MG63 (cell line): ENCODE data around the gene HOATZ. TPM values are rescaled to one million over a fixed set of nuclear protein-coding genes. Genes with fewer than 3 reads are reported as not detected.

Experiments used
- DNase-seq: peaks from one replicate; pipeline ENCODE4 v3.0.0-alpha.2; 2020
- H3K27me3 ChIP-seq: fragments of 250-450 bp; sonication (Bioruptor Pico); 2 replicates; pipeline ENCODE4 v1.5.1; 2020; ENCODE audit warnings: mild to moderate bottlenecking, moderate library complexity
- H3K36me3 ChIP-seq: fragments of 250-450 bp; sonication (Bioruptor Pico); 2 replicates; pipeline ENCODE4 v1.5.1; 2020; ENCODE audit warnings: mild to moderate bottlenecking, moderate library complexity
- H3K4me3 ChIP-seq: fragments of 250-450 bp; sonication (Bioruptor Pico); 2 replicates; pipeline ENCODE4 v1.5.1; 2020; ENCODE audit warnings: mild to moderate bottlenecking, moderate library complexity
- H3K9me3 ChIP-seq: fragments of 250-450 bp; sonication (Bioruptor Pico); 2 replicates; pipeline ENCODE4 v1.5.1; 2020; ENCODE audit warnings: mild to moderate bottlenecking, moderate library complexity
- total RNA-seq: library from RNA; depleted of rRNA; stranded (reverse); fragments of >200 nt; shearing (Covaris generic); gene quantifications from 2 replicates; pipeline ENCODE4 v1.2.3, GENCODE V29; 2014; ENCODE audit warnings: low replicate concordance; rRNA removed

The HOATZ gene
- total RNA-seq: not detected in 2 replicates

DNA sequence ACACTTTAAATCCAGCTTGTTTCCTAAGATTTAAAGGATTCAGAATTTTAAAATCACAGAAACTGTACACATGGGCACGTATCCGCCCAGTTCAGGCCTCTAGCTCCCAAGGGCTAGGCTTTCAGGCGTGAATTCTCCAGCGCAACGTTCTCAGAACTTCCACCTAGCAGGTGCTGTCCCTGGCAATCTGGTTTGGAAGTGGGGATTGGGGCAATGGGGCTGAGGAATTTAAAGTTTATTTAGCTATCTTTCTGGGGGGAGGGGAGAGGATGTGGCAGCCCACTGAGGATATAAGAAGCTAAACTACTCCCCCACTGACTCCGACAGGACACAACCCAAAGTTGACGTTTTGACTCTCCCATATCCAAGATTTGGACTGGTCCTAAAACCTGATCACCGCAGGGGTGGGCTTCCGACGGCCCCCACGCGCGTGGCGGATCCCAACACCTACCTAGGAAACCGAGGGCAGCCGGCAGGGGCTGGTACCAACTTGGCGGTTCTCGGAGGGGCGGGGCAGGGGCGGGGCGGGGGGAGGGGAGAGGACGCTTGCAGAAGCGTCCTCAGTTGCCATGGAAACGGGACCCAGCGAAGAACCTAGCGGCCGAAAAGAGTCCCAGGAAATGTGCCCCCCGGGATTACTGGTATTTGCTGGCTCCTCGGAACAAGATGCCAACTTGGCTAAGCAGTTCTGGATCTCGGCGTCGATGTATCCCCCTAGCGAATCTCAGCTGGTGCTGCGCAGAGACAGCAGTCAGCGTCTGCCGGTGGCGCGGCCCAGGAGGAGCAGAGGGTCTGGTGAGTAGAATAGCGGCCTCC, at the start of gene HOATZ:
TSS of gene HOATZ (plus strand) at position 563 of the 816 bp plus-strand sequence. CDS start at position 570, 7 bp downstream.
- DNase-seq: no peak
- H3K27me3 ChIP-seq: no peaks in the 10 kb centered on the region
- H3K36me3 ChIP-seq: no peaks in the 10 kb centered on the region
- H3K4me3 ChIP-seq: no peak within 1 kb of the TSS
- H3K9me3 ChIP-seq: no peaks in the 10 kb centered on the region

DNA sequence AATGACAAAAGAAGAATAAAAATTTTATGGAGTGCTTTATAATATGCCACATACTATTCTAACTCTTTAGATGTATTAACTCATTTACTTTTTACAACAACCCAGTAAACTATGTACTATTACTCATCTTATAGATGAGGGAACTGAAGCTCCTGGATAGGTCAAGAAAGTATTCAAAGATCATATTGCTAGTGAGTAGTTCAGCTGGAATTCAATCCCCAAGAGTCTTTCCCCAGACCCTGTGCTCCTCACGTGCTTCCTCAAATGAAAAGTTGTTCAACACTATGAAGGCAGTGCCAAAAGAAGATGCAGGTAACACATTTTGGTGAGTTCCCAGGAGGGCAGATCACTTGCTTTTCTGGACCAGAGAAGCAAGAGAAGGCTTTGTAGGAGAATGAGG, 49.2 kb upstream of the HOATZ start:
- Histone ChIP-seq H3K36me3 (no peaks in the 10 kb centered on the region), H3K4me3 (no peak overlapping the region), H3K27me3 (no peaks in the 10 kb centered on the region), H3K9me3 (peaks cover 6% of the 10 kb centered on the region; the same call in 1 of the 2 replicates)
- DNase-seq: no peak

DNA sequence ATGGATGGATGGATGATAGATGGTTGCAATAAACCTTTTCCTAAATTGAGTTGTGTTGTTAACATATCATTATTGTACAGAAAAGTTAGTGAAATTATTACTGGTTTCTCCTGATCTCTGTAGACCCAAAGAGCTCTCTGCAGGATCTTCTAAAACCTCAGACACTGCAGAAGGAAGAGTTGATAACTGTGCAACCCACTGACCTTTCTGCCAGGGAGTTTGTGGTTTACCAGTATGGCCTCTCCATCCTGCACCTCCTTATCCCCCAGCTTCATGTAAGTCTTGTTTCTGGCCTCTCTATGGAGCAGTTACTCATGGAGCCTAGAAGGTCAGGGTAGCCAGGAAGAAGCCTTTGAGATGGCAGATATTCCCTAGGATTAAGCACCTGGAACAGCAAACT, 48.0 kb upstream of the HOATZ start:
- no peak for DNase-seq
- H3K27me3 ChIP-seq: no peaks in the 10 kb centered on the region
- no peak overlapping the region for H3K4me3 ChIP-seq
- H3K36me3 ChIP-seq: no peaks in the 10 kb centered on the region
- H3K9me3 ChIP-seq: peaks cover 6% of the 10 kb centered on the region; the same call in 1 of the 2 replicates

- no peaks in the 10 kb centered on the region for H3K36me3 ChIP-seq
- H3K4me3 ChIP-seq: no peak overlapping the region
- no peaks in the 10 kb centered on the region for H3K27me3 ChIP-seq
- H3K9me3 ChIP-seq: peaks cover 6% of the 10 kb centered on the region; the same call in 1 of the 2 replicates
- DNase-seq: no peak
Observed at GRCh38 chr11:111469200-111469599, 45.4 kb upstream of the HOATZ start.

DNA sequence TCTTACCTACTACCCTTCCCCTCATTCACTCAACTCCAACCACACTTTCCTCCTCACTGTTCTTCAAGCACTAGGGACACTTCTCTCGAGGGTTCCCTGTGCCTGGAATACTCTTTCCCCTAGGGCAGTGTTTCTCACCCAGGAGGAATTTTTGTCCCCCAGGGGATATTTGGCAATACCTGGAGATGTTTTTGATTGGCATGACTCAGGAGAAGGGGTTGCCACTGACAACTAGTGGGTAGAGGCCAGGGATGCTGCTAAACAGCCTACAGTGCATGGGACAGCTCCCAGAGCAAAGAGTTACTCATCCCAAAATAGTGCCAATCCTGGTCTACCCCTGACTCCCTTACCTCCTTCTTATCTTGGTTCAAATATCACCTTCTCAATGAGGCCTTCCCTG, 42.4 kb upstream of the HOATZ start:
- H3K36me3 ChIP-seq: no peaks in the 10 kb centered on the region
- H3K4me3 ChIP-seq: no peak overlapping the region
- no peaks in the 10 kb centered on the region; the same call in 1 of the 2 replicates for H3K27me3 ChIP-seq
- peaks cover 2% of the 10 kb centered on the region; the same call in 1 of the 2 replicates for H3K9me3 ChIP-seq
- DNase-seq: no peak

DNA sequence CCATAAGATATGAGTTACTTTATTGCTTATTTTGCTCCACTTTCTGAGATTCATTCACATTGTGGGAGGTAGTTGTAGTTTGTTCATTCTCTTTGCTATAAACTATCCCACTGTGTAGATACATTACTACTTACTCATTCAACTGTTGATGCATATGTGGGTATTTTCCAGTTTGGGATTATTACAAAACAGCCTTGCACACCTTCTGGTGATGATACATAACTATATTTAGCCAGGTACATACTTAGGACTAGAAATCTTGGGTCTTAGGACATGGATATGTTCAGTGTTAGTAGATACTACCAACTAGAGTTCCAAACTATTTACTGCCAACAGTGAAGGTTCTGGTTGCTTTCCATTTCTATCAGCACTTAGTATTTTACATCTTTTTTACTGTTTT, 40.1 kb upstream of the HOATZ start:
- Histone ChIP-seq H3K27me3 (no peaks in the 10 kb centered on the region; the same call in none of the 2 replicates), H3K36me3 (no peaks in the 10 kb centered on the region), H3K9me3 (peaks cover 6% of the 10 kb centered on the region; the same call in 1 of the 2 replicates), H3K4me3 (no peak overlapping the region)
- DNase-seq: no peak

DNA sequence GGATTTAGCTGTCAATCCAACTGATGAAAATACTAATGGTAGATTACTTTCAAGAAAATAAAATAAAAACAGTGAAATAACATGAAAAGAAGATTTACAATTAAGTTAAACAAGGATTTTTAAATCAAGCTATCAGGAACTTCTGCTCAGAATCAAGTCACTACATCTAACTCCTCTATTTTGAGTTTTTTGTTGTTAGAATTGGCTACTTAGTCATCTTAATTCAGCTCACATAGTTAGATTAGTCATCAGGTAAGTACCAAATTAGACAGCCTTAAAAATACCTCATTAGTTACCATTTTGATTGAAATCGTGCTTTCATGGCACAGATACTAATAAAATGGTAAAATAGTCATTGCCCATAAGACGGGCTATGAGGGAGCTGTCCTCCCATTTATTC, 38.2 kb upstream of the HOATZ start:
- Histone ChIP-seq H3K9me3 (peaks cover 6% of the 10 kb centered on the region), H3K27me3 (no peaks in the 10 kb centered on the region; the same call in none of the 2 replicates), H3K36me3 (no peaks in the 10 kb centered on the region), H3K4me3 (no peak overlapping the region)
- no peak for DNase-seq

- Histone ChIP-seq H3K36me3 (no peaks in the 10 kb centered on the region), H3K4me3 (no peak overlapping the region), H3K9me3 (peaks cover 6% of the 10 kb centered on the region), H3K27me3 (no peaks in the 10 kb centered on the region; the same call in none of the 2 replicates)
- no peak for DNase-seq
Observed at GRCh38 chr11:111476956-111477355, 37.6 kb upstream of the HOATZ start.

GRCh38 chr11:111477898-111478297, 36.7 kb upstream of the HOATZ start:
- no peak for DNase-seq
- Histone ChIP-seq H3K9me3 (peaks cover 6% of the 10 kb centered on the region), H3K36me3 (no peaks in the 10 kb centered on the region), H3K27me3 (no peaks in the 10 kb centered on the region; the same call in none of the 2 replicates), H3K4me3 (no peak overlapping the region)

DNA sequence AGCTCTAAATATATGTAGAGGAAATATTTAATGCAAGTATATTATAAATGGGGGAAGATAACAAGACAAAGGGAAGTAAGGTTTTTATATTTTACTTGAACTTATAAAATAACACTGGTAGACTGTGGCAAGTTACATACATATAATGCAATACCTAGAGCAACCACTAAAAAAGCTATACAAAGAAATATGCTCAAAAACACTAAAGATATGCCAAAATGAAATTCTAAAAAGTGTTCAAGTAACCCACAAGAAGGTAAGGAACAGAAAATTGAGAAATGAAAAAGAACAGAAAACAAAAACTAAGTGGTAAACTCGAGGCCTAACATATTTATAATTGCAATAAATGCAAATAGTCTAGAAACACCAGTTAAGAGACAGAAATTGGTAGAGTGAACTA, 34.9 kb upstream of the HOATZ start:
- no peak for DNase-seq
- no peaks in the 10 kb centered on the region; the same call in none of the 2 replicates for H3K27me3 ChIP-seq
- peaks cover 8% of the 10 kb centered on the region for H3K9me3 ChIP-seq
- no peak overlapping the region for H3K4me3 ChIP-seq
- no peaks in the 10 kb centered on the region for H3K36me3 ChIP-seq

GRCh38 chr11:111483431-111483830, 31.1 kb upstream of the HOATZ start:
- no peak overlapping the region for H3K4me3 ChIP-seq
- H3K36me3 ChIP-seq: no peaks in the 10 kb centered on the region
- DNase-seq: no peak
- H3K9me3 ChIP-seq: peaks cover 11% of the 10 kb centered on the region
- no peaks in the 10 kb centered on the region; the same call in 1 of the 2 replicates for H3K27me3 ChIP-seq

- DNase-seq: no peak
- Histone ChIP-seq H3K36me3 (no peaks in the 10 kb centered on the region), H3K27me3 (no peaks in the 10 kb centered on the region), H3K4me3 (no peak overlapping the region), H3K9me3 (peaks cover 6% of the 10 kb centered on the region)
Observed at GRCh38 chr11:111490496-111490895, 24.1 kb upstream of the HOATZ start.

- H3K4me3 ChIP-seq: no peak overlapping the region
- no peak for DNase-seq
- H3K36me3 ChIP-seq: no peaks in the 10 kb centered on the region
- H3K9me3 ChIP-seq: no peaks in the 10 kb centered on the region
- no peaks in the 10 kb centered on the region for H3K27me3 ChIP-seq
Observed at GRCh38 chr11:111494040-111494439, 20.5 kb upstream of the HOATZ start.

GRCh38 chr11:111499483-111499882, 15.1 kb upstream of the HOATZ start:
- H3K4me3 ChIP-seq: no peak overlapping the region
- no peaks in the 10 kb centered on the region; the same call in 1 of the 2 replicates for H3K9me3 ChIP-seq
- DNase-seq: no peak
- no peaks in the 10 kb centered on the region for H3K27me3 ChIP-seq
- no peaks in the 10 kb centered on the region for H3K36me3 ChIP-seq

DNA sequence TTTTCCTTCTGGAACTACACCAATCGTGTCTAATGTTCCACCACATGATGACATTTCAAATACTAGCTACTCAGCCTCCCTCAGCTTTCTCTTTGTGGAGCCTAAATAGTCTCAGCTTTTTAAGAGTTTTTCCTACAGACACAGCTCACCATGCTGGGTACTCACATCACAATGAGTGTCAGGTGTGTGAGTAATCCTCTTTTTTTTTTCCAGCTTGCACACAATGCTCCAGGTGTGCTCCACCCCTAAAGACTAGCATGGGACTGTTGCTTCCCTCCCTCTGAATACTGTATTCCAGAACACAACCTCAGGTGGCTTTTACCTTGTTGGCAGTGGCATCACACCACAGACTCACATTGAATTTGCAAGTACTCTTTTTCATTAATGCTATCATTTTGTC, 14.1 kb upstream of the HOATZ start:
- H3K27me3 ChIP-seq: no peaks in the 10 kb centered on the region
- H3K36me3 ChIP-seq: no peaks in the 10 kb centered on the region
- DNase-seq: no peak
- H3K4me3 ChIP-seq: no peak overlapping the region
- H3K9me3 ChIP-seq: no peaks in the 10 kb centered on the region; the same call in 1 of the 2 replicates

- Histone ChIP-seq H3K27me3 (no peaks in the 10 kb centered on the region), H3K36me3 (no peaks in the 10 kb centered on the region), H3K4me3 (no peak overlapping the region), H3K9me3 (no peaks in the 10 kb centered on the region; the same call in 1 of the 2 replicates)
- no peak for DNase-seq
Observed at GRCh38 chr11:111502611-111503010, 12.0 kb upstream of the HOATZ start.

DNA sequence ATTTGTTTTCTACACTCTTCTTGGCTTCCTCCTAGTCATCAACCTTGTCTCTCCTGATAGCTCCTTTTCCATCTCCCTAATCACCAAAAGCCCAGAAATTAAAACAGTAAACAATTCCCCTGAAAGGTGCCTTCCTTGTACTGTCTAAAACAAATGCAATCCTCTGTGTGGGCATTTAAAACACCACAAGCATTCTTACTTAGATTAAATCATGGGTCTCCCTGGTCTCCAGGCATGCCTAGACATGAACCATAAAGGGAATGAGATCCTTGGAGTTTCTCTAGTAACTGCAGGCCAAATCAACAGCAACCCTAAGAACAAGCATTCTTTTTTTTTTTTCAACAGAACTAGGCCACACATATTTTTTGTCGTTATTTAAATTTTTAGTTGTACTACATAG, 4.3 kb upstream of the HOATZ start:
- H3K27me3 ChIP-seq: no peaks in the 10 kb centered on the region
- no peak overlapping the region for H3K4me3 ChIP-seq
- H3K36me3 ChIP-seq: no peaks in the 10 kb centered on the region
- no peak for DNase-seq
- H3K9me3 ChIP-seq: no peaks in the 10 kb centered on the region
